Neural progenitor cell (in vitro differentiated cells): ENCODE data around the gene XCR1.

Experiments used
- CTCF ChIP-seq: fragments of 200-600 bp; sonication (generic); IDR thresholded peaks from 2 replicates; pipeline ENCODE4 v1.5.1; 2017; ENCODE audit warnings: antibody characterized with exemption, mild to moderate bottlenecking
- EZH2 ChIP-seq: fragments of 200-600 bp; sonication (generic); IDR thresholded peaks from 2 replicates; pipeline ENCODE4 v1.6.1; 2017; ENCODE audit warnings: antibody characterized with exemption, mild to moderate bottlenecking, moderate library complexity
- EZH2phosphoT487 ChIP-seq: fragments of 200-600 bp; sonication (generic); IDR thresholded peaks from 2 replicates; pipeline ENCODE4 v1.6.1; 2017; ENCODE audit warnings: antibody characterized with exemption

GRCh38 chr3:46038916-46039315 lies 11.6 kb upstream of the XCR1 start:
- TF ChIP-seq CTCF (no peak), EZH2 (no peak), EZH2phosphoT487 (no peak)
